T-helper 1 cell treated with Interleukin-12 subunit alpha and Interleukin-12 subunit beta and Interleukin-4 antibody, amounts not matched to agents 30 μg/mL and 1 μg/mL, for 36 hours (primary cell): Measurements from ENCODE around the gene LTBP1.
"Not testable (repeated sequence)": the region's sequence is repeated elsewhere in the genome, so short reads cannot be mapped to it uniquely, and the experiment has no call there.

Experiments used
- H3K27ac Mint-ChIP-seq: one replicate; pipeline ENCODE4 v1.8.0; 2021; ENCODE audit warnings: mild to moderate bottlenecking, mixed read lengths
- H3K27me3 Mint-ChIP-seq: one replicate; pipeline ENCODE4 v1.8.0; 2021; ENCODE audit warnings: low read depth, mixed read lengths
- H3K36me3 Mint-ChIP-seq: one replicate; pipeline ENCODE4 v1.8.0; 2021; ENCODE audit warnings: low read depth, mixed read lengths
- H3K4me1 Mint-ChIP-seq: one replicate; pipeline ENCODE4 v1.8.0; 2021; ENCODE audit warnings: low read depth, mixed read lengths
- H3K4me3 Mint-ChIP-seq: one replicate; pipeline ENCODE4 v1.8.0; 2021; ENCODE audit warnings: mild to moderate bottlenecking, moderate library complexity, mixed read lengths
- H3K9me3 Mint-ChIP-seq: one replicate; pipeline ENCODE4 v1.8.0; 2021; ENCODE audit warnings: mixed read lengths

The LTBP1 gene

DNA sequence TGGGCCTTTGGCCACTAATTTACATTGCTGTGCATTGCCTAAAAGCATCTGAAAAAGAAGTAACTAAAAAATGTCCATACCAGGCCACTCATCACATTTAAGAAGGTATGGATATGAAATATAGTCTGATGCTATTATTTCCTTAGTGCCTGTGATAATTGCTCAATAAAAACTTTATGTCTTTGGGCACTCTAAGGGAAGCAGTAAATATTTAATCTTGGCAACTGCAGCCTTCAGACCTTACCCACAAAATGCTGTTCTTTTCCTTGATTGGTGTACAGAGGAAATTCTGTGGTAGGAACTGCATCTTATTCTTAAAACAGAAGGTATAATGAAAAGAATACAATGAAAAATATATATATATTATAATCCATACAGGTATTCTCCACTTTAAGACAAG is 403.9 kb downstream of the LTBP1 start:
- Mint-ChIP-seq H3K4me1 (no peaks in the 10 kb centered on the region), H3K27ac (no peak overlapping the region), H3K27me3 (no peaks in the 10 kb centered on the region), H3K9me3 (peaks cover 7% of the 10 kb centered on the region), H3K36me3 (peaks cover 5% of the 10 kb centered on the region), H3K4me3 (no peak overlapping the region)

DNA sequence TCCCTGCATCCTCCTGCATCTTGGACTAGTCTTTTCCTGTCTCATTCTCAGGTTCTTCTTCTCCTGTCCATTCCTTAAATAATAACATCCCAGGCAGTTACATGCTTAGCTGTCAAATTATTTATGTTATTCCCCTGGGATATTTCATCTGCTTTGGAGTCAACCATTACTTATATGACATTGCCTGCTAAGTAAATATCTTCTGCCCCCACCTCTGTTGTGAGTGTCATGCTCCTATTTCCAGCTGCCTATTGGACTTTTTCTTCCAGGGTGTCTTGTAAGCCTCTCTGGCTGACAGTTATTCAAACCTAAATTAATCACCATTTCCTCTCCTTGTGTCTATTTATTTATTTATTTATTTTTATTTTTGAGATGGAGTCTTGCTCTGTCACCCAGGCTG is 405.0 kb downstream of the LTBP1 start:
- H3K36me3 Mint-ChIP-seq: peaks cover 5% of the 10 kb centered on the region
- H3K27me3 Mint-ChIP-seq: no peaks in the 10 kb centered on the region
- H3K9me3 Mint-ChIP-seq: peaks cover 12% of the 10 kb centered on the region
- H3K27ac Mint-ChIP-seq: no peak overlapping the region
- H3K4me1 Mint-ChIP-seq: no peaks in the 10 kb centered on the region
- no peak overlapping the region for H3K4me3 Mint-ChIP-seq

DNA sequence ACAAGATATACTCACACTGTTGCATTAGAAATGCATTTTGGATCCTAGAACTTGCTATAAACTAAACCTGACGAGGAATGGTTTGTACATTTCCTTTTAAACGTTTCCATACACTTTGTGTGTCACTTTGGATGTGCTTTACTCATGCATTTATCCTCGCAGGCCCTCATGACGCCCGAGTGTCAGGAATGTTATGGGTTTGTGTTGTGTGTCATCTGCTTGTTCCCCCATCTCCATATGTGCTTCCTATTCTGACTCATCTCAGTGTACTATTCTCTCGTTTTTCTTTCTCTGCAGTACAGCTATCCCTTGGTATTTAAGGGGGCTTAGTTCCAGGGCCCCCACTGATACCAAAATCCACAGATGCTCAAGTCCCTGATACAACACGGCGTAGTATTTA is 408.2 kb downstream of the LTBP1 start:
- H3K4me3 Mint-ChIP-seq: no peak overlapping the region
- H3K4me1 Mint-ChIP-seq: no peaks in the 10 kb centered on the region
- H3K27ac Mint-ChIP-seq: no peak overlapping the region
- H3K36me3 Mint-ChIP-seq: peaks cover 5% of the 10 kb centered on the region
- H3K27me3 Mint-ChIP-seq: no peaks in the 10 kb centered on the region
- H3K9me3 Mint-ChIP-seq: peaks cover 24% of the 10 kb centered on the region

DNA sequence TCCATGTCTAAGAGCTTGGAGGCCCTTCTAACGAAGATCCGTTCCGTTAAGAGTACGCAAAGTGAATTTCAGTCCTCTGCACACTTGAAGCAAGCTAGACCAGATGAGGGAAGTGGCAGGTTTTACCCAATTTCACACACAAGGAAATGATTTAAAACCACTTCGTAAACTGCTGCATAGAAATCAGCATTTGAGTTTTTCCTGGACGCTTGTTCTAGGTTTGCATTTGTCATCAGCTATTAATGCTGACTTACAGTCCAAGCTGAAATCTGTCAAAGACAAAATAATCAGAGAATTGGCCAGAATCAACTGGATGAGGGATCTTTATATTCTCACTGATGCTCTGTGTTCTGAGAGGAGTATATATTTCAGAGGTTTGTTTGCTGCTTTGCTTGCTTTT is 412.1 kb downstream of the LTBP1 start:
- H3K36me3 Mint-ChIP-seq: peaks cover 5% of the 10 kb centered on the region
- no peaks in the 10 kb centered on the region for H3K4me1 Mint-ChIP-seq
- no peaks in the 10 kb centered on the region for H3K27me3 Mint-ChIP-seq
- H3K4me3 Mint-ChIP-seq: no peak overlapping the region
- no peak overlapping the region for H3K27ac Mint-ChIP-seq
- peaks cover 24% of the 10 kb centered on the region for H3K9me3 Mint-ChIP-seq

DNA sequence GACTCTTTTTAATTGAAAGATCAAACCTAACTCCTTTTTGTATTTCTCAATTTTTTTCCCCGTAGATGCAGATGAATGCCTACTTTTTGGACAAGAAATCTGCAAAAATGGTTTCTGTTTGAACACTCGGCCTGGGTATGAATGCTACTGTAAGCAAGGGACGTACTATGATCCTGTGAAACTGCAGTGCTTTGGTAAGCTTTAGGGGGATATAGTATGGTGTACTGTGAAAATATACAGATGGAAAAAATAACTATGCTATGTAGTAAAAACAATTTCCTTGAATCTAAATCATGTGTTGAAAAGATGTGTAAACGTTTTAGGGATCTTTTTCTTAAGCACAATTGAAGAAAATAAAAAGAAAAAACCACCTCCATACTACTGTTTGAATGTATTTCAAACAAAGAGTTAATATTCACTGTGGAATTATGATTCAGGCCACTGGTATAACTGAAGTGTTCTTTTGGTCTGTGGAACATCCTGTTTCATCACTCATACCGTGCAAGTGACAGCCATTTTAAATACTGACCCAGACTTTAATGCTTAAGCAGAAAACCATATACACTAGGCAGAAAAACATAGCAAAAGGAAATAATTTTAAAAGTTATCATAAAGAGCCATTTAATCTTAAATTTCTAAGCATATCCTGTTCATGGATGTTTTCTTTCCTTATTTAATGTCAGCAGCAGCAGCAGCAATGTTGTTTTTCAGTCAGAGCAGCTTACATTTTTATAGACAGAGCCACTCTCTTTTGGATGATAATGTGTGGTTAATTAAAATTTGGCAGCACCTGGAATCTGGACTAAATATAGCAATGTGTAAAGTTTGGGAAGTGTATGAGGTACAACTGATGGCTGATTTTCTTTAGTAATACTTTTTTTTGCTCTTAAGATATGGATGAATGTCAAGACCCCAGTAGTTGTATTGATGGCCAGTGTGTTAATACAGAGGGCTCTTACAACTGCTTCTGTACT is 416.9 kb downstream of the LTBP1 start:
- no peaks in the 10 kb centered on the region for H3K27me3 Mint-ChIP-seq
- no peaks in the 10 kb centered on the region for H3K36me3 Mint-ChIP-seq
- no peak overlapping the region for H3K27ac Mint-ChIP-seq
- H3K4me1 Mint-ChIP-seq: no peaks in the 10 kb centered on the region
- no peak overlapping the region for H3K4me3 Mint-ChIP-seq
- no peaks in the 10 kb centered on the region for H3K9me3 Mint-ChIP-seq

DNA sequence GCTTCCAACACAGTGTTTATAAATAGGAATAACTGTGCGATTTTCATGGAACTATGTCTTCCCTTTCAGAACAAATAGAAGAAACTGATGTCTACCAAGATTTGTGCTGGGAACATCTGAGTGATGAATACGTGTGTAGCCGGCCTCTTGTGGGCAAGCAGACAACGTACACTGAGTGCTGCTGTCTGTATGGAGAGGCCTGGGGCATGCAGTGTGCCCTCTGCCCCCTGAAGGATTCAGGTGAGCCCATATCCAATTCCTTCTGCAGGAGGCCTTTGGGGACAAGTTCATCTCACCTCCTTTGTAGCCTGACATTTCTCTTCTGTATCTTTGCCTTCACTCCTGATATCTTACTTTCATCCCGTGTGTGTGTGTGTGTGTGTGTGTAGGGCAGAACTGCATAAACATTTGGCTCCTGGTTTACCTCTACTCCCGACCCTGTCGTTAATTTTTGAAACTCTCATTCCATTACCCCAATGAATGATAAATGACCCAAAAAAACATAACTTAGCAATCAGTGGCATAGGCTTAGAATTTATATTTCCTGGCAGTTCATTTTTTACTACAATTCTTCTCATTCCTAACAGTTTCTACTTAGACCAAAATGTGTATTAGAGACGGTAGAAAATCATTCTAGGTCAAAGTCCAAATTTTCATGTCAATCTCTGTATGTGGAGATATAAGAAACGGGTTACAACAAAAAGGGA is 418.7 kb downstream of the LTBP1 start:
- no peaks in the 10 kb centered on the region for H3K36me3 Mint-ChIP-seq
- no peak overlapping the region for H3K4me3 Mint-ChIP-seq
- no peaks in the 10 kb centered on the region for H3K4me1 Mint-ChIP-seq
- H3K27me3 Mint-ChIP-seq: no peaks in the 10 kb centered on the region
- no peak overlapping the region for H3K27ac Mint-ChIP-seq
- no peaks in the 10 kb centered on the region for H3K9me3 Mint-ChIP-seq

DNA sequence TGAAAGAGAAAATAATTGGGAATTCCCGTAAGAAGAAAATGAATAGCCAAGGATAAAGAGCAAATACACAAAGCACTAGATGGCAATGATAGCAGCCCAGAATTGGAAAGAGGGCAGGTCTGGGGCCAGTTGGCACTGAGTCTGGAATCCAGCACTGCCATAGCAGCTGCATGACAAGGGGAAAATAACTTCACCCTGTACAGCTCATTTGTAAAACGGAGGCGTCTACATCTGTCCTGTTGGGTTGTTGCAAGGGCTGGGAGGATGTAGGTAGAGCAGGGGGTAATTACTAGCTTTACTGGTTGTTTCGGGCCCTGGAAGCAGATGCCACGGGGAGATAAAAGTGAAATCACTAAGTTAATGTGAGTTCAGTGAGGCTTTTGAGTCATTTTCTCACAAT is 419.7 kb downstream of the LTBP1 start:
- Mint-ChIP-seq H3K27ac (no peak overlapping the region), H3K27me3 (no peaks in the 10 kb centered on the region), H3K4me1 (no peaks in the 10 kb centered on the region), H3K9me3 (no peaks in the 10 kb centered on the region), H3K36me3 (no peaks in the 10 kb centered on the region), H3K4me3 (no peak overlapping the region)

DNA sequence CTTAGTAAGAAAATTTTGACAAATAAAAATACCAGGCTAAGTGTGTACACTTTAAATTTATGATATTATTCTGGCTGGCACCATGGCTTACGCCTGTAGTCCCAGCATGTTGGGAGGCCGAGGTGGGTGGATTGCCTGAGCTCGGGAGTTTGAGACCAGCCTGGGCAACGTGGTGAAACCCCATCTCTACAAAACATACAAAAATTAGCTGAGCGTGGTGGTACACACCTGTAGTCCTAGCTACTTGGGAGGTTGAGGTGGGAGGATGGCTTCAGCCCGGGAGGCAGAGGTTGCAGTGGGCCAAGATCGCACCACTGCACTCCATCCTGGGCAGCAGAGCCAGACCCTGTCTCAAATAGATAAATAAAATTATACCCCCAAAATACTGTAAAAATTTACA is 421.8 kb downstream of the LTBP1 start:
- H3K36me3 Mint-ChIP-seq, H3K27ac Mint-ChIP-seq, H3K9me3 Mint-ChIP-seq, H3K4me3 Mint-ChIP-seq, H3K4me1 Mint-ChIP-seq, H3K27me3 Mint-ChIP-seq: not testable (repeated sequence)

DNA sequence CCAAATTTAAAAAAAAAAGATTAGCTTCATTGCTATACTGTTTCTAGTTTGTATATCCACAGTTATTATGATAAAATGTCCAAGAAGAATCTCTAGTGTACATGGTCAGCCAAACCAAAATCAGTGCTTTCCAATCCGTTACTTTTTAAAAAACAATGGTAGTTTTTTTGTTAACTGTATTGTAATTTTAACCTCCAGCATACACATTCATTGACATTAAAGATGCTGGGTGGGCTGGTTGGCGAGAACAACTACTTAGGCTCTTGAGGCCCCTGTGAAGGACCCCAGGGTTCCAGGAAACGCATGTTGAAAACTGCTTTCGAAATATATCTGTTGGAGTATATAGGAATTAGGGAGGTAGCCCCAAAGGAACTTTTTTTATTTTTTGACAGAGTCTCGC is 422.4 kb downstream of the LTBP1 start:
- Mint-ChIP-seq H3K27me3 (no peaks in the 10 kb centered on the region), H3K4me3 (no peak overlapping the region), H3K9me3 (no peaks in the 10 kb centered on the region), H3K4me1 (no peaks in the 10 kb centered on the region), H3K36me3 (no peaks in the 10 kb centered on the region), H3K27ac (no peak overlapping the region)

DNA sequence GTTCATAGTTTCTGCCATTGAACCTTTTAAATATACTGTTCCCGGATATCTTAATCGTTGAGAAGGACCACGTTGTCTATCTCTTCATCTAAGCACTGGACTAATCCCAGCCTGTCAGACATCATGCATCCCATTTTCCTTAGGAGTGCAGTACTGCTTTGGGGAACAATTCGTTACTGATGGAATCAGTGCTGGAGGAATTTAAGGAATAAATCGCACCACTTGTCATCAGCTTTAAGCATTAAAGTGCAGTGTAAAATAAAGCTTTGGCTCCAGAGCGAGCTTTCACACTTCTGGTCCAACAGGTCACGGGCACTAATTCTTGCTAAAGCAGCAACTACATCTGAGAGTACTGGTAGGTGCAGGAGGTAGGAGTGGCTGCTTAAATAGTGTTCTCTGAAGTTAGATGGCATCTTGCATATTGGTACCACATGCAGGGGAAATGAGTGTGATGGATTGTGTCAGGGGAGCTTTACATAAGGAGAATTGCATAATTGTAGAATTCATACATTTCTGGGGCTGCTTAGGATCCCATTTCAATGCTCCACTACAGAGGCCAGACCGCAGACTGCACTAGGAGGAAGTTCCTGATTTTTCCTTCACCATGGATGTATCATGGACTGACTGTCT is 424.0 kb downstream of the LTBP1 start:
- no peaks in the 10 kb centered on the region for H3K36me3 Mint-ChIP-seq
- H3K4me1 Mint-ChIP-seq: no peaks in the 10 kb centered on the region
- no peak overlapping the region for H3K27ac Mint-ChIP-seq
- H3K9me3 Mint-ChIP-seq: no peaks in the 10 kb centered on the region
- no peak overlapping the region for H3K4me3 Mint-ChIP-seq
- H3K27me3 Mint-ChIP-seq: no peaks in the 10 kb centered on the region

DNA sequence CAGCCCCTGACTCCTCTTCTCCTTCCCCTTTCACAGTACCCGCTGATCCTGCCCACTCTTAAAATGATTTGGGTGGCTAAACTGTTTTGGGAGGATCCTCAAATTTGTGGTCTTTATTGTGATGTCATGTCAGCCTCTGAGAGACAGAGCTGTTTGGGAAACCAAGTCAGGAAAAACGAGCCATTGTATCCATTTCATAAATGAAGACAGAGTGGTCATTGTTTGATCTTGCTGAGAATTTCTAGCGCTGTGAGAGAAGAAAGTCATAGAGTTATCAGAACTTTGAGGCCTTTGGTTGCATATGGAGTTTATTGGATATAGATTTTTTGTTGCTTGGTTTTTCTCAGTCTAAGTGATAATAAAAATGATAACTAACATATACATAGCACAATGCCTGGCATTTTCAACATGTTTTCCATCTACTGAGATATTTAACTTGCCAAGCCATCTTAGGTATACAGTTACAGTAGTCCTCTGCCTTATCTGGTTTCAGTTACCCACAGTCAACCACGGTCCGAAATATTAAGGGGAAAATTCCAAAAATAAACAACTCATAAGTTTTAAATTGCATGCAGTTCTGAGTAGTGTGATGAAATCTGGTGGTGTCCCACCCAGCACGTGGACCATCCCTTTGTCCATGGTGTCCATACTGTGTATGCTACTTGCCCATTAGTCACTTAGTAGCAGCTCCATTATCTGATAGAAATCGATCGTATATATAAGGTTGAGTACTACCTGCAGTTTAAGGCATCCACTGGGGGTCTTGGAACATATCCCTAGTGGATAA is 424.7 kb downstream of the LTBP1 start:
- H3K4me1 Mint-ChIP-seq: no peaks in the 10 kb centered on the region
- H3K4me3 Mint-ChIP-seq: no peak overlapping the region
- no peaks in the 10 kb centered on the region for H3K9me3 Mint-ChIP-seq
- H3K36me3 Mint-ChIP-seq: no peaks in the 10 kb centered on the region
- no peaks in the 10 kb centered on the region for H3K27me3 Mint-ChIP-seq
- no peak overlapping the region for H3K27ac Mint-ChIP-seq

DNA sequence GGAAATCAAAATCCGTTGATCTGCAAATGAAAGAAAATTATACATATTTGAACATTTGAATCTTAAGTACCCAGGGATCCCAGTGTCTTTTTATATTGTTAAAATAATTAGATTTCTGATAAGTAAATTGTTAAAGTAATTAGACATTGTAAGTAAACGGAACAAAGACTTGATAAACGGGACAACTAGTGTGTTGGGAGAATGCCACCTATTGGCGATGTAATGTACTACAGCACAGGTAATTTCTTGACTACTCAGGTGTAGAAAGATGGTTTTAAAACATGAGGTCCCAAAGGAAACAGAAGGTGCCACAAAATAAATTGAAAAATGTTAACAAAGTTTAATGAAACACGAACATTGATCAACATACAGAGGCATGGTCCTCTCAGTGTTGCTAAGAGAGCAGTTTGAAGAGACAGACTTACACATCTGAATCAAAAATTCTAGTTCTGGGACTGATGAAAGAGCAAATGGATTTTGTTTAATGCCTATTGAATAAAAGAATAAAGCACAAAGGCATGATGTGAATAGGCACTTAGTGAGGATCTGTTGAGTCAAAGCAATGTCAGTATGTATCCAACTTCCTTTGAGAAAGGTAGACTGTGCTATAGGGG is 426.3 kb downstream of the LTBP1 start:
- Mint-ChIP-seq H3K27me3 (no peaks in the 10 kb centered on the region), H3K4me3 (no peak overlapping the region), H3K9me3 (no peaks in the 10 kb centered on the region), H3K27ac (no peak overlapping the region), H3K36me3 (no peaks in the 10 kb centered on the region), H3K4me1 (no peaks in the 10 kb centered on the region)

DNA sequence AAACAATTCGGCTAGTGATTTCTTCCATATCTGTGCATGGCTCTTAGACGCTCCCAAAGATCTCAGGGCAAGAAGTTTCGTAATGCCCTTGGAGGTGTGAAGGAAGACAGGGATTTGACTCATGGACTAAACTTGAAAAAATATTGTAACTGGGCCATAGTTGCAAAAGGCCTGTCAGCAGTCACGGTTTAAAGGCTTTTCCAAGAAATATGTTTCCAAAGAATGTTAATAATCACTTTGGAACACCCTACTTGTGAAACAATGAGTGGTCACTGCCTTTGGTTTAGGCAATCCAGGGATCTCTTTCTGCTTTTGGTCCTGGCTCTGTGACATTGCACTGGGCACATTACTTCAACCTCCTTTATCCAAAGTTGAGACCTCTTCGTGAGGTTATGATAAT is 427.2 kb downstream of the LTBP1 start:
- H3K4me1 Mint-ChIP-seq: no peaks in the 10 kb centered on the region
- H3K9me3 Mint-ChIP-seq: no peaks in the 10 kb centered on the region
- H3K27ac Mint-ChIP-seq: no peak overlapping the region
- no peak overlapping the region for H3K4me3 Mint-ChIP-seq
- H3K36me3 Mint-ChIP-seq: no peaks in the 10 kb centered on the region
- H3K27me3 Mint-ChIP-seq: no peaks in the 10 kb centered on the region

DNA sequence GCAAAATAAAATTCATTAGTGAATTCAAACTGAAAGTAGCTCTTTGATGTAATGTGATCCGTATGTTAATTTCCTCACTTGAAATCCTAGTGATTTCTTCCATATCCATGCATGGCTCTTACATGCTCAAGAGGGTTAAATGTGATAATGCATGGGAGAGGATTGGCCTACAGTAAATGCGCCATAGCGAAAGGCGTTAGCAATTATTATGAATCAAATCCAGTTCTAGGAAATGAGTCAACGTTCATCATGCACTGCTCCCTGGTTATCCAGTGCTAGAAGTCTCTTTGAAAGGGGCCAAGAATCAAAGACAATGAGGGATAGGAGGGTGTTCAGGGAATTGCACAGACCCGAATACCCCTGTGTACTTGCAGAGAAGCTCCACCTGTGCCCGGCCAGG is 428.3 kb downstream of the LTBP1 start:
- Mint-ChIP-seq H3K27me3 (no peaks in the 10 kb centered on the region), H3K4me3 (no peak overlapping the region), H3K9me3 (no peaks in the 10 kb centered on the region), H3K4me1 (no peaks in the 10 kb centered on the region), H3K27ac (no peak overlapping the region), H3K36me3 (no peaks in the 10 kb centered on the region)
